UCSD-AML1 (cell line): ENCODE measurements around the gene GPC4.

Source experiments
- DNase-seq: peaks from one replicate; lab custom pipeline; 2025; ENCODE audit not compliant: unreplicated experiment; lab: John Stamatoyannopoulos, UW

GPC4 gene

DNA sequence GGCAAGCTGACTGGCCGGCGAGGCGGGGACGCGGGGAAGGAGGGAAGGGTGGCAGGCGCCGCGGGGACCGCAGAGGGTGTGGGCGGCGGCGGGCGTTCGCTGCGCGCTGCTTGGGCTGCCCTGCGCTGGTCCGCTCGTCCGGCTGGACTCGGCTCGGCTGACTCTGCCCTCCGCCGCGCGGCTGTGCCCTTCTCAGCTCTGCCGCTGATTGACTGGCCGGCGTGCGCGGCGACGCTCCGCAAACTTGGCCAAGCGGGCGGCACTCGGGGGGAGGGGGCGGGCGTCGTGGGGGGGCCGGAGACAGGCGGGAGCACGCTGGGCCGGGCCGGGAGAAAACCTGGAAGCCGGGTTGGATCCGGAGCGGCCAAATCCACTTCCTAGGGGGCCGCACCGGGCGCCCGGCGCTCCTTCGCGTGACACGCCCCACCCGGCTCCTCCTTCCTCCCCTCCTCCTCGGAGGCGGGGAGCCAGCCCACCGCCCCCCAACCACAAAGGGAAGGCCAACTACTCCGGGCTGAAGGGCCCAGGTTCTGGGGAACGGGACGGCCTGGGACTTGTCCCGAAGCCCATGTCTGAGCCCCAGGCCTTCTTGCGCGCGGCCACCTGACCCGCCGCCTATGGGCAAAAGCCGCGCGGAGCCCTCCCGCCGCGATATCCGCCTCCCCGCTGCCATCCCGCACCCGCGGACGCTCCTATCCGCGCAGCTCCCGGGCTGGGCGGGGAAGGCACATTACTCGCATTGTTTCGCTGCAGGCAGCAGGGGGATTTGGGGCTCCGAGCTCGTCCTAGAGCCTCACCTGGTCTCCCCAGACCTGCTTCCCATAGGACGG lies at the start of gene GPC4:
Gene GPC4 (minus strand): TSS at position 214 of the 830 bp plus-strand sequence. CDS start 524 bp downstream, outside the sequence.
- no peak for DNase-seq

DNA sequence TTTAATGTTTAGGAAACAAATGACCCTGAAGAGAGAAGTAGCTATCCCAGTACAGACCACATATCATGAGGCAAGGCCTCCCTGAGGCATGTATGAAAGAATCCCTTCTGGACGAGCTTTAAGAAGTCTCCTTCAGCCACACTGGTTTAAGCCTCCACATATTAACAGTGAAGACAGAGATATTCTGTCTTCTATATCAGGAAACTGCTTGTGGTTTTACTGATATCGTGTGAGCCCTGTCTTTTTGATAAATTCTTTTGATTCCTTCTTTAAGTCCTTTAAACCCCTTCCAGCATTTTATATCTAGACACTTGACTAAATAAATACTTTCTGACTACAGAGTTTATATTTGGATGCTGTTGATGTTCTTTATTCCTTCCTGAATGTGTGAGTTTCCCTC lies 45.9 kb upstream of the GPC4 start:
- DNase-seq = no peak

DNA sequence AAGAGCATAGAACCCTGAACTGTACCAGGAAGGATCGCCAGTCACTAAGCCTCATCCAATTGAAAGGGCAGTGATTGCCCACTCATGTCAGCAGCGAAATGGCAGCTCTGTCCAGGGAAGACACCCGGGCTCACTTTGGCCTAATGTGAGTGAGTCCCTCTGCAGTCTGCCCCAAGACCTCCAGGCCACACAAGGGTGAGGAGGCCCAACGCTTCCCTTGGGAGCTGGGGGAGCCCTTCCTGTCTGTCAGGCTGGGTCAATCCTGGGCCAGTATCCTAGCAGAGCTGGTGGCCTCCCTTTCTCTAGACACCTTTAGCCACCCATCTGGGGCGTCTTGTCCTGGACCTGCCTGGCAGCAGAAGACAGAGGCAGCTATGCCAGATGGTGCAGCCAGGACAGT lies 39.6 kb upstream of the GPC4 start:
- DNase-seq = no peak

DNA sequence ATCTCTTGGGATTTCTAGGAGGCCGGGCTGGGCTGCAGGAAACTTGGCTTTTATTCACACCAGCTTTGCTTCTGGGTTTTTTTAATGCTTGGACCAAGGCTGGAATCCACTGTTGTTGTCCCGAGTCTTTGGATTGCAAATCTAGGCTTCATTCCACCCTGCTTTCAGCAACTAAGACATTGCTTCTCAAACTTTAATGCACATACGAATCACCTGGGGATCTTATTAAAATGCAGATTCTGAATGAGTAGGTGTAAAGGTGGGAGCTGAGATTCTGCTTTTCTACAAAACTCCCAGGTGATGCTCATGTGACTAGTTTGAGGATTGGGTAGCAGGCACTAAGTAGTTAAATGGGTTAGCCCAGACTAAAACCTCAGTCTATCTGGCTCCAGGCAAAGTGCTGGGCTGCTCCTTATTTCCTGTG lies 39.2 kb upstream of the GPC4 start:
- no peak for DNase-seq

DNA sequence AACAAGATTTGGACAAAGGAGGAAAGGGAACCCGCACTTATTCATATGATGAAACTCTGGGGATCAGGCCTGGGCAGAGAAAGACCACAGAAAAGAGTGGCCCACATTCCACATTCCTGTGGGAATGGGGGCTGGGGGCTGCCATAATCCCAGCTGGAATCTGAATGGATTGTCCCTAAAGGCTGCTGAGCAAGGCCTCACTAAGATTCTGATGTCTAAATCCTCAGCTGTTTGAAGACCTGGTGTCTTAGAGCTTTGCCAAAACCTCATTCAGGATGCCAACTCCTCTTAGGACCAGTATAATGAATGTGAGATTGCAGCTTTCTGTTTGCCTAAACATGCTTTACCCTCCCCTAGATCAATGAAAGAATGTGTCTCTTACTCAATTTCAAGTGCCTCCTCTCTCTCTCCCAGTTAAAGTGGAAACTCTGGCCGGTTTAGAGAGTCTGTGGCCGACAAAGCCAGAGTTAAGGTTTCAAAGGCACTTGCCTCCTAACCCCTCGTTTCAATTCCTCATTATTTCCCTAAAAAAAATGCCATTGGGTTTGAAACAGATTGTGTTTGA lies 33.3 kb upstream of the GPC4 start:
- DNase-seq = no peak

DNA sequence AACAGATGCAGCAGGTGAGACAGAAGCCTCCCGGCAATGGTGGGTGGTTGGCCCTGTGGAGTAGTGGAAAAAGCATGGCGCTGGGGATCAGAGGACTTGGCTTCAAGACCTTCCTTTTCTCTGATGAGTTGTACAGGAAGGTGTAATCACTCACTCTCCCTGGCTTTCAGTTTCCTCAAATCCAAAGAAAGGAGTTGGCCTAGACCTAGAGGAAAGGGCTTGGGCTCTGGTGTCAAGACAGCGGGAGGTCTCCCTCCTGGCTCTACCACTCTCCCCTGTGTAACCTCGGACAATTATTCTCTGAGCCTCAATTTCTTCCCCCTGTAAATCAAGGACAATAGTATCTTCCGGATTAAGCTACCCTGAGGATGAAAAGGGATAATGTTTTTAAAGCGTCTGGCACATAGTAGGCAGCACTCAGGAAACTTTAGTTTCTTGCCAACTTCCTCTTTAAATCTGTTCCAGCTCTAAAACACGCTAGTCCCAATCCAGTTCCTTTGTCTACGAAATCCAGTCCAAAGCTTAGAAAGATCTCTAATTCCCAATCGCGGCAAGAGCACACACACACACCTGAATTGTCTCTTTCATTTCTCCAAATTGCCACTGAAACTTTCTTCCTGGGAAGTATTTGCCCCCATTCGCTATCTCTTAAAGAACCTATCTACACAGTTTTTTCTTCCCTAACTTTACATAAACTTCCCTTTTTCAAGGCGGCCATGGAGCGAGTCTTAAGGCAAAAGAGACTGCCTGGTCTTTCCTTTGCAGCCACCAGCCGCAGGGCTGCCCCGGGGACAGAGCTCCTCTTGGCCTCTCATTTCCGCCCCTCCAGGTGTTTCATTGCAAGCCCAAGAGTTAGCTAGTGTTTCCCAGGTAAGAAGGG lies 29.9 kb upstream of the GPC4 start:
- no peak for DNase-seq

DNA sequence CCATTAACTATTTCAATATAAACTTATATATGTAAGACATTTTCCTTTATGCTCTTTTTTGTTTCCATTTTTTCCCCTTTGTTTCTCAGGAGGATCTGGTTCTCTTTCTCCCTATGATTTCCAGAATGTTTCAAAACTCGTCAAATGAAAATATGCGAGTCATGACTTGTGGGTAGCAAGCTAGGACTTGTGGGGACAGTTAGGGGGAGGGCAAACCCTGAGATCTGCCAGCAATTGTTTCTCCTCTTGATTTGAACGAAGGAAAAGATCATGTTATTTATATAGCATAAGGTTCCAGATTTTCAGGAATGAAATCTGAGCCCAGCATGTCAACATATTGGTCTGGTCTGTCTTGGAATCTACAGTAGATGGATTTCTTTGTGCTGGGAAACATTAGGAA lies 28.9 kb upstream of the GPC4 start:
- DNase-seq = no peak

DNA sequence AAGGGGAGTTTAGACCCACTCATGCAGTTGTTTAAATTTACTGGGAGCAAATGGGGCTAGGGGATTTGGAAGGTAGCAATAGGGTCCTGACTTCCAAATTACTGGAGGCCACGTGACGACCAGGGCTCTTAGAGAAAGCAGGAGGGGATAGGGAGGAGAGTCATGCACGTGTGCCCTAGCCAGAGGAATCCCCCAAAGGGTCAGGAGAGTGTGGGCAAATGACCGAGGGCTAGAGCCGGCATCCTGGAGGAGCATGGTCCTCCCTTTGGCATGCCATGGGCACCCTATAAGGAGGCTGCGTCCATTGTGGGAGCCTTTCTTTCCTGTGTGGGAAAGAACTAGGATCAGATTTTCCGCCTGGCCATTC lies 25.5 kb upstream of the GPC4 start:
- no peak for DNase-seq

DNA sequence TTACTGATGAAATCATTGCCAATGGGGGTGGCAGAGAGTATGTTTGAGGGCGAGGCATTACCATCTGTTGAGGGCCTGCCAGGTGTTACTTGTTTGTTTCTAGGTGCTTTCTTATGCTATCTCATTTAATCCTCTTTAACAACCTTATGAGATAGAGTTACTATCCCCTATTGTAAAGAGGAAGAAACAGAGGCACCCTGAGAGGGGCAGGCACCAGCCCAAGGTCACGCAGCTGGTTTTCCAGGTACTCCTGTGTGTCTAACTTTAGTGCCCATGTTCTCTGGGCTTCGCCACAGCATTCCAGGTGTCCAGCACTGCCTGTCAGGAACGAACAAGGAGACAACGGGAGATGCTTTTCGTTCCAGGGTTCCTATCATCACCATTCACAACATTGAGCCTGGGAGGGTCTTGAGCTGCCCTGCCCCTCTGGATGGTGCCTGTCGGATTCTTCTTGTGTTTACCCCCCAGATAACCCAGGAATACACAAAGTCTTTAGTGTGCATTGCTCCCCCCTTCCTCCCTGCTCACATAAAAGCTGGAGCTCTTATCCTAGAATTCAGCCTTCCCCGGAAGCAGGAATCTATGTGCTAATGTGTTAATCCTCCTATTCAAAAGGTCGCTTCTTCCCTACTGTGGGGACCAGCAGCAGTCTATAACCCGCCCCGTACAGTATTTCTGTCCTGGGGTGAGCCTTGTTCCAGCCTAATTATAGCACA lies 24.9 kb upstream of the GPC4 start:
- DNase-seq = no peak

DNA sequence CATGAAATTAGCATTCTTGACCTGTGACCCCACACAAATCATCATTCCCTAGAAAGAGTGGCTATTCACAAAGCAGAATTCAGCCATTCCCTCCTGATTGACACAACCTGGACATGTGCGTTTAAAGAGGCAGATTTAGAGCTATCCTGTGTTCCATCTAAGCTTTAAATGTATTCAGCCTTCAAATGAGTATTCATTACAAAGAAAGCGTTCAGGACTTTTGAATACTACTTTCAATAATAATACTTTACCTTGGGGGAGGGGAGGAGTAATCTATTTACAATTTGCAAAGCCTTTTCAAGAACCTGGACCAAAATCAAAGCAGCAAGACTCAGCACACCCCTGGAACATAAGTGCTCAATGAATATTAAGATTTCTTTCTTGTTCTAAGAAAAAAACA lies 22.5 kb upstream of the GPC4 start:
- DNase-seq = no peak

DNA sequence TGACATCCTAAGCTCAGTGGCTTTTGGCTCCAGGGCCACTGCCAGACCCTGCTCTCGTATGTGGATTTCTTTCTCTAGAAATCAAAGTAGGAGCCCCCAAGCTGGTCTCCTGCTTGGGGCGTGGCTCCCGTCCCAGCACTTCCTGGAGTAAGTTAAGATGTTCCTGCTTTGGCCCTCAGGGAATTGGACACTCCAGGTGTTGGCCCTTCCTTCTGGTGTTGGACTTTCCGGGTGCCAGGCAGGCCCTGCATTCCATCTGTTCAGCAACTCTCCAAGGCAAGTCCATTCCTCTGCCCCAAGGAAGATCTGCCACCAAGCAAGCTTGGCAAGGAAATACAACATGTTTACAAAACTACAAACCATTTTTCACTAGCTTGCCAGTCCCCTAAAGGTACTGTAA lies 22.1 kb upstream of the GPC4 start:
- DNase-seq = no peak

DNA sequence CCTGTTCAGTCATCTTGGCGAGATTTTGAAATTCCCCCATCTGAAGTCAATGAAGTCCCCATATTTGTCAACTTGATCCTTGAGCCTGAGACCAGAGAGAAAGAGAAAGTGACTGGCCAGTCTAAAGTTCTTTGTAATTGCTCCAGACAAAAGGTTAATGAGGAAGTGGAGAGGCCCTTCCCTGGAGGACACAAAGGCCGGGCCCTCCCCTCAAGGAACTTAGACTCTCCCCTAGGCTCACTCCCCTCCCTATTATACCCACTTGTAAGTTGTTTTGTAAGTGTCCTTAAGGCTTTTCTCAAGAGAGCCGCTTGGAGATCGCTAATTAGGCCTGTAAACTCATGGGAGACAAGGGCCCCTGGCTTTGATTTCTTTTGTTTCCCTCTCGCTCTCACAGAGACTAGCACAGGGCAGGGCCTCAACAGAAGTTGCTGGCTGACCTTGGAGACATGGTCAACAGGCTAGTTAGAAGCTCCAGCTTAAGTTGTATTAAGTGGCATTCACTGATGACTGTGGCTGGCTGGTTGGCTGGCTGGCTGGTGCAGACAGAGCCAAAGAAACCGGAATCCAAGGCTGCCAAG lies 20.3 kb upstream of the GPC4 start:
- no peak for DNase-seq

DNA sequence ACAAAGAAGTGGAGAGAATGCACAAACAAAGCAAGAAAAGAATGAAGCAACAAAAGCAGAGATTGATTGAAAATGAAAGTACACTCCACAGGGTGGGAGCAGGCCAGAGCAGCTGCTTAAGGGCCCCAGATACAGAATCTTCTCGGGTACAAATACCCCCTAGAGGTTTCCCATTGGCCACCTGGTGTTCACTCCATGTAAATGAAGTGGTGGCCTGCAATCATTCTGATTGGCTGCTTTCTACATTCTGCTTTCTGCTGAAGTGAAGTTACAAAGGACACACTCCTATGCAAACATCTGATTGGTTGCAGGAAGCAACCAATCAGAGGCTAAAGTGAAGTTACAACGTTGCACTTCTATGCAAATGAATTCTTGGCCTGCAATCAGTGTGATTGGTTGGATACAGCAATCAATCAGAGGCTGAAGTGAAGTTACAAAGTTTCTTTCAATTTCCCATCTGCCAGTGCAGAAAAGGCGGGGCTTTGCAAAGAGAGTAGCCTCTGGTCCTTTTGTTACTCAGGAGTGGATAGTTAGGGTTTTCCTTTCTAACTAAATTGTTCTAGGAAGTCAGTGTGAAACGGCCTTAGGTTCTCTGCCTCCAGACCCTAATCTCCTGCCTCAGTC lies 19.0 kb upstream of the GPC4 start:
- no peak for DNase-seq

DNA sequence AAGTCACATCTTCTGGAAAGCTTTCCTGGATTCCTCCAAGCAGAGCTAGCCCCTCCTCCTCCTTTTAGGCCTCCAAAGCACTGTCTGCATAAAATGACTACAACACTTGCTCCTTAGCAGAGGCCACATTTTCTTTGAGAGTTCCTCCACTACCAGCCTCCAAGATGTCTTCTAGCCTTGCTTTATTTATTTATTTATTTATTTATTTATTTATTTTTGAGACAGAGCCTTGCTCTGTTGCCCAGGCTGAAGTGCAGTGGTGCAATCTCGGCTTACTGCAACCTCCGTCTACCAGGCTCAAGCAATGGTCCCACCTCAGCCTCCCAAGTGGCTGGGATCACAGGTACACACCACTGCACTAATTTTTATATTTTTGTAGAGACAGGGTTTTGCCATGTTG lies 4.6 kb upstream of the GPC4 start:
- no peak for DNase-seq

DNA sequence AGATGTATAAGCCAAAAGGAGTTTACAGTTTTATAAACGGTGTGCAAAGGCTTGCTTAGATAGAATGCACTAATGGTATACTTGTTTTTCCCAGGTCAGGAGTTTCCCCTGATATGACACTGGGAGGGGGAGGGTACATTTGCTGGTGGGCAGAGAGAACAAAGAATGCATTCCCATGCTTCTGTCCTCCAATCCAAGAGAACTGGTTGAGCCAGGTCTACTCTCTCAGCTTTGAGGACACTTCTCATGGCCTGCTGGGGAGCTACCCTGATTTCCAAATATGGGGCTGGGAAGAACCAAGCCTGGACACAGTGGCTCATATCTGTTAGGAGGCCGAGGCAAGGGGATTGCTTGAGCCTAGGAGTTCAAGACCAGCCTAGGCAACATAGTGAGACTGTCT lies 3.3 kb upstream of the GPC4 start:
- no peak for DNase-seq

DNA sequence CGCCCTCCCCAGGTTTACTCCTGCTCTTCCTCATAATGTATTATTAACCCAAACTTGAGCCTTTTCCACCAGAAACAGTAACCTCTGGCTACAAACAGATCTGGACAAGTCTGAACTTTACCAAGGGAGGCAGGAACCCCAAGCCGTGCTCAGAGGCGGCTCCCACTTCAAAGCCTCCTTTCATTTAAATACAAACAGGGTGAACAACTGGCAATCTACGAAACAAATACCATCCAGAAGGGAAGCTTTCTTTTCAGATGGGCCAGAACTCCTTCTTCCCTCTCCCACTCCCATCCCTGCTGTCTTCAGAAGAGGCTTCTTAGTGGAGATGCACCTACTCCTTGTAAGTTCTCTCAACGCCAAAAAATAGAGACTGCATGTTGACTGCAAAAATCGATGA lies 2.1 kb upstream of the GPC4 start:
- no peak for DNase-seq

DNA sequence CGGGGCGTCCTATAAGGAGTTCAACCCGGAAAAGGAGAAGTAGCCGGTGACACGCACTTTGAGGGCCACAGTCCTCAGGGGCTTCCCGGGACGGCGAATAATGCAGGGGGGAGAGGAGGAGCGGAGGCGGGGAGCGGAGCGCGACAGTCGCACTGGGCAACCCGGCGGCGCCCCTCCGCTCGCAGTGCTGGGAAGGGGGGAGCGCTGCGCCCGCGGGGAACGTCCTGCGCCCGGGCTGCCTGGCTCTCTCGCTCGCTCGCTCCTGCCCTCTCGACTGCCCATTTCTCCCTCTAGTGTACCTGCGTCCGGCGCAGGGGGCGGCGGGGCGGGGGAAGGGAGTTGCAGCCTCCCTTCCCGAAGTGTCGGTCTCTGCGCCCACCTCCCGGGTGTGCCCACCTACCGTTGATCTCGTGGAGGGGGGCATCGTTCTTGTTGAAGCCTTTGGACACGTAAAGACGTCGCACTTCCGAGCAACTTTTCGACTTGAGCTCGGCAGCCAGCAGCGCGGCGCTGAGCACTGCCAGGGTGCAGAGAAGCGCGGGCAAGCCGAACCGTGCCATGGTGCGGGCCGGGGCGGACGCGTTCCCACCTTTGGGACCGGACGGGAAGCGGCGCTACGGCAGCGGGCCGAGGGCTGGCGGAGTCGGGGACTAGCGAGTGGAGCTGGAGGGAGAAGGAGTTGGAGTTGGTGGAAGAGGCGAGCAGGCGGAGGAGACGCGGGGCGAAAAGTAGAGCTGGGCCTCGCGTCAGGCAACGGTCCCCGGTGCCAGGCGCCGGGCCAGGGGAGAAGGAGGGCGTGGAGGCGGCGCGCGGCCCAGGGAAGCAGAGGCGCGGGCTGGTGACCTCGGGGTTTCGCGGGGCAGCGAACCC lies 648 bp downstream of the GPC4 start:
- no peak for DNase-seq

DNA sequence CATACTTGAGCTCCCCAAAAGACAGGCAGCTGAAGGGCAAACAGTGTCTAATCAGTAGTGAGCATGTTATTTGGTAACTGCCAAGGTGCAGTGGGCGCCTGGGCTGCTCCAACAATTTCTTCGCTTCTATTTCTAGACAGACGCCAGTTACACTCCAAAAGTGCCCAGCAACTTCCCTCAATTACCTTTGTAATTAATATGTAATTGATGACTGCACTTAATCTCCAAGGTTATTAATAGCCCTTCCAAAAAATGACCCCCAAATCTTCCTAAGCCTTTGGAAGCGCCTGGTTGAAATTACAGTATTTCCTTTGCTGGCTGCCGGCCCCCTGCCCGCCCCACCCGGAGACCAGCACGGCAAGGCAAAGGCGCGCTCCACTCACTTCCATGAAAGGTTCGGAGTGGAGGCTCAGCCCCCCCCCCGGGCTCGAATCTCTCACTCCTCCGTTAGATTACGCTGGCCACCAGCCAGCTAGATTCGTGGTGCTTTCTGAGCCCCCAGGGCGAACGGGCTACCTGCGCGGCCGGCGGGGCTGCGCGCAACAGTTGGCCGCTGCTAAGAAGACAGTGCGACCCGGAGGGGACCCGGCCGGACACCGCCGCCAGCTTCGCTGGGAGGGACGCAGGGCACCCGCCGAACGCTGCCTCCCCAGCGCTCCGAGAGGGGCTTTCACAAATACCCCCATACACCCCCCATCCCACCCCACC lies 1.9 kb downstream of the GPC4 start:
- no peak for DNase-seq

DNA sequence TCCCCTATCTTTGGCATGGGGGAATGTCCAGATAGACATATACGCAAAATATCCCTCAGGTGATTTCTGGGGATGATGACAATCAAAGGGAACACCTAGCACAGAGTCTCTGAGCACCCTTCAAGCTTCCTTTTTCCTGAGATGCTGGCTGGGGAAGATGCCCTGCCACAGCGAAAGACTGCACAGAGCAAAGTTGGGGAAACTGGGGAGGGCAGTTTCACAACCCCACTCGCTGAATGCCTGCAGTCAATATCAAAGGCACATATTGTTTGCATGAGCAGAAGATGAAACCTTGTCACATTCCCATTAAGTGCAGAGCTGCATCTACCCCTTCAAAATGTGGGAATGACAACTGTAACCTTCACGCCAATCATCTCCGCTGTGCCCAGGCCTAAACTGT lies 2.6 kb downstream of the GPC4 start:
- no peak for DNase-seq
